ENCODE measurements around the gene SDSL.

DNA sequence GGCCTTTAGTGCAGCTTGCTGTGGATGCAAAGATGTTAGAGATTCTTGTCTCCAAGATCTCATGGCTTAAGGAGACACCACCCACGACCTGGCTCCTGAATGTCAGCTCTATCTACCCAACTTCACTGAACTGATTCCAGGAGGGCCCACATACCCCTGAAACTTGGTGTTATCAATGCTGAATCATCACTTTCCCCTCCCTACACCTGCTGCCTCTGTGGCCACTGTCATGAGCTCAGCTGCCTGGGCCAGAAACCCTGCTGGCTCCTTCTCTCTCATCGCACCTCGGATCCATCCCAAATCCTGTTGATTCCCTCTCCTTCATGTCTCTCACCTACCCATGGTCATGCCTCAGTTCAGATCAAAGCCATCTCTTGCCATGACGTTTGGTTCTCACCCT, 64.5 kb downstream of the SDSL start:
- TF ChIP-seq, protein P1, sequence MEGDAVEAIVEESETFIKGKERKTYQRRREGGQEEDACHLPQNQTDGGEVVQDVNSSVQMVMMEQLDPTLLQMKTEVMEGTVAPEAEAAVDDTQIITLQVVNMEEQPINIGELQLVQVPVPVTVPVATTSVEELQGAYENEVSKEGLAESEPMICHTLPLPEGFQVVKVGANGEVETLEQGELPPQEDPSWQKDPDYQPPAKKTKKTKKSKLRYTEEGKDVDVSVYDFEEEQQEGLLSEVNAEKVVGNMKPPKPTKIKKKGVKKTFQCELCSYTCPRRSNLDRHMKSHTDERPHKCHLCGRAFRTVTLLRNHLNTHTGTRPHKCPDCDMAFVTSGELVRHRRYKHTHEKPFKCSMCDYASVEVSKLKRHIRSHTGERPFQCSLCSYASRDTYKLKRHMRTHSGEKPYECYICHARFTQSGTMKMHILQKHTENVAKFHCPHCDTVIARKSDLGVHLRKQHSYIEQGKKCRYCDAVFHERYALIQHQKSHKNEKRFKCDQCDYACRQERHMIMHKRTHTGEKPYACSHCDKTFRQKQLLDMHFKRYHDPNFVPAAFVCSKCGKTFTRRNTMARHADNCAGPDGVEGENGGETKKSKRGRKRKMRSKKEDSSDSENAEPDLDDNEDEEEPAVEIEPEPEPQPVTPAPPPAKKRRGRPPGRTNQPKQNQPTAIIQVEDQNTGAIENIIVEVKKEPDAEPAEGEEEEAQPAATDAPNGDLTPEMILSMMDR (IDR thresholded peaks at IDR 0.05; ENCODE audit: insufficient read depth, low read length, poor library complexity, severe bottlenecking): no peak
- TF ChIP-seq EZH2phosphoT487 (conservative IDR thresholded peaks at IDR 0.05; ENCODE audit: low read length): no peak

All from SU-DHL-6 (cell line).